Measurements from ENCODE around the gene EFCAB11. TPM values are rescaled to one million over a fixed set of nuclear protein-coding genes. Genes with fewer than 3 reads are reported as not detected.

EFCAB11 gene
- total and polyA plus RNA-seq, 8 donors, result 1.3 to 5.8 (median 2.6) TPM

- no peaks in the 10 kb centered on the region for H3K9me3 ChIP-seq
- intact Hi-C loops (cut with DNase I), result no loop called here
- H3K4me1 ChIP-seq, result no peaks in the 10 kb centered on the region
- no peak for ATAC-seq
- TF ChIP-seq, protein P1, sequence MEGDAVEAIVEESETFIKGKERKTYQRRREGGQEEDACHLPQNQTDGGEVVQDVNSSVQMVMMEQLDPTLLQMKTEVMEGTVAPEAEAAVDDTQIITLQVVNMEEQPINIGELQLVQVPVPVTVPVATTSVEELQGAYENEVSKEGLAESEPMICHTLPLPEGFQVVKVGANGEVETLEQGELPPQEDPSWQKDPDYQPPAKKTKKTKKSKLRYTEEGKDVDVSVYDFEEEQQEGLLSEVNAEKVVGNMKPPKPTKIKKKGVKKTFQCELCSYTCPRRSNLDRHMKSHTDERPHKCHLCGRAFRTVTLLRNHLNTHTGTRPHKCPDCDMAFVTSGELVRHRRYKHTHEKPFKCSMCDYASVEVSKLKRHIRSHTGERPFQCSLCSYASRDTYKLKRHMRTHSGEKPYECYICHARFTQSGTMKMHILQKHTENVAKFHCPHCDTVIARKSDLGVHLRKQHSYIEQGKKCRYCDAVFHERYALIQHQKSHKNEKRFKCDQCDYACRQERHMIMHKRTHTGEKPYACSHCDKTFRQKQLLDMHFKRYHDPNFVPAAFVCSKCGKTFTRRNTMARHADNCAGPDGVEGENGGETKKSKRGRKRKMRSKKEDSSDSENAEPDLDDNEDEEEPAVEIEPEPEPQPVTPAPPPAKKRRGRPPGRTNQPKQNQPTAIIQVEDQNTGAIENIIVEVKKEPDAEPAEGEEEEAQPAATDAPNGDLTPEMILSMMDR (IDR thresholded peaks at IDR 0.05), result no peak
- H3K36me3 ChIP-seq, result peaks cover 0 to 22% (median 2%) of the 10 kb centered on the region in 3 donors
- no peak overlapping the region for H3K4me3 ChIP-seq
- H3K27ac ChIP-seq, result no peak overlapping the region
- no peak for FAIRE-seq
- DNase-seq, result no peak
- no peaks in the 10 kb centered on the region for H3K27me3 ChIP-seq
- 80 to 82% methylated on average over 5 of the region's 5 CpGs for WGBS, 2 donors
These were observed 32.1 kb upstream of the EFCAB11 start for GRCh38 chr14:89986462-89987160.

- Histone ChIP-seq H3K4me3 (no peak overlapping the region), H3K36me3 (peaks cover 0 to 14% (median 5%) of the 10 kb centered on the region in 3 donors), H3K27ac (no peak overlapping the region), H3K27me3 (no peaks in the 10 kb centered on the region), H3K9me3 (no peaks in the 10 kb centered on the region), H3K4me1 (no peaks in the 10 kb centered on the region)
- TF ChIP-seq, protein P1 (IDR thresholded peaks at IDR 0.05), result no peak
- FAIRE-seq (no peak), DNase-seq (no peak), ATAC-seq (no peak)
- 90 to 91% methylated on average over 2 of the region's 2 CpGs for WGBS, 2 donors
- intact Hi-C loops (cut with DNase I), result no loop called here
These were observed 28.8 kb upstream of the EFCAB11 start for GRCh38 chr14:89983375-89983774.

GRCh38 chr14:89978656-89979055 is 24.1 kb upstream of the EFCAB11 start:
- TF ChIP-seq, protein P1 (IDR thresholded peaks at IDR 0.05), result no peak
- no peak for DNase-seq
- ATAC-seq, result no peak
- H3K27ac ChIP-seq, result no peak overlapping the region
- no peaks in the 10 kb centered on the region for H3K4me1 ChIP-seq
- 60 to 62% methylated on average over 4 of the region's 4 CpGs for WGBS, 2 donors
- no peak overlapping the region for H3K4me3 ChIP-seq
- no peaks in the 10 kb centered on the region for H3K27me3 ChIP-seq
- peaks cover 0 to 5% (median 0%) of the 10 kb centered on the region in 3 donors for H3K36me3 ChIP-seq
- no peak for FAIRE-seq
- intact Hi-C loops (cut with DNase I), result loop anchor here in 2 of 3 donors (10.0 kb wide), 1 partner anchor 256 kb away; no protein-coding TSS in a partner anchor
- no peaks in the 10 kb centered on the region for H3K9me3 ChIP-seq

DNA sequence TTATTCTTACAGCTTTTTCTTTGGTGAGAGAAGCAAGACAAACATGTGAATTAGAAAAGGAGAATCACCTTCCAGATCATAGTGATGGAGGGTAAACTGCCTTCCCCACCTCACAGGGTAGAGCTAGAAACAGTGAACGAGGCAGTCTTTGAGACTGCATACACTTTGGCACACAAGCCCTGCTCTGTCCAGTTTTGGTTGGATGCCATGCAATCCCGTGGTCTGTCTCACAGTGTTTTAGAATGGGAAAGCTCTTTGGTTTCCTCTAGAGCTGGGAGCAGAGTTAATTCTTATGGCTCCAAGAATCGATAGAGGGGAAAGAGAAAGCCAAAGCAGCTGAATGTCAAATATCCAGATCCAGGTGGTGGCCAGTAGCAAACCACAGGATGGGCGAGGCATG is 23.1 kb upstream of the EFCAB11 start:
- FAIRE-seq, result no peak
- 91% methylated on average over 4 of the region's 4 CpGs for WGBS, 2 donors

More for the DNA sequence above, 23.1 kb upstream of the EFCAB11 start:
- Histone ChIP-seq H3K4me3 (no peak overlapping the region), H3K27ac (no peak overlapping the region), H3K9me3 (no peaks in the 10 kb centered on the region), H3K27me3 (no peaks in the 10 kb centered on the region), H3K4me1 (no peaks in the 10 kb centered on the region), H3K36me3 (peaks cover 0 to 5% (median 0%) of the 10 kb centered on the region in 3 donors)
- intact Hi-C loops (cut with DNase I), result loop anchor here in 2 of 3 donors (10.0 kb wide), 1 partner anchor 257 kb away; no protein-coding TSS in a partner anchor
- ATAC-seq (no peak), DNase-seq (no peak)
- TF ChIP-seq, protein P1 (IDR thresholded peaks at IDR 0.05), result no peak

Data from pancreas (tissue), 10 donors.